K562 (cell line): ENCODE measurements around the gene PLA2G2E. TPM values are rescaled to one million over a fixed set of nuclear protein-coding genes. Genes with fewer than 3 reads are reported as not detected.

Experiments
- ATAC-seq: fragments of 200-7000 bp; cut with Tn5 transposase; 3 replicates; pipeline ENCODE4 v1.9.1; 2020; ENCODE audit warnings: moderate library complexity
- BruUV-seq: library from RNA; stranded (reverse); fragments of 400-500 nt; replicated peaks from 2 replicates; lab custom pipeline; 2021; lab: Mats Ljungman, UMichigan
- CTCF ChIA-PET: fragments of 300-600 bp; formaldehyde crosslinking; extraction: SDS; loops from one replicate; lab custom pipeline; 2021; ENCODE audit warnings: low intra/inter-chr PET ratio; lab: Yijun Ruan, JAX
- POLR2A ChIA-PET: fragments of 300-600, 350-650 bp; sonication (Branson Sonifier 250); formaldehyde crosslinking; extraction: SDS; loops from one replicate; lab custom pipeline; 2021; ENCODE audit warnings: antibody characterized with exemption, inconsistent platforms; lab: Yijun Ruan, JAX
- DNase-seq, 4 experiments: peaks; one replicate each; pipeline versions ENCODE4 v3.0.0 to v3.0.0-alpha.2; 2011 to 2018; ENCODE audit warnings: low spot score in 3 of 4, mixed read lengths in 3 of 4; ENCODE audit errors: extremely low read depth in 1 of 4
- FAIRE-seq: peaks from 2 replicates; lab custom pipeline; 2011; peaks lifted over from hg19 to GRCh38; lab: Jason Lieb, UNC
- H2AFZ ChIP-seq: 2 replicates; pipeline ENCODE4 v1.6.0; 2011; ENCODE audit warnings: low read depth, low read length, control low read depth, inconsistent platforms
- H3K27ac ChIP-seq: fragments of 200-600 bp; 3 replicates; pipeline ENCODE4 v1.8.0; 2011; ENCODE audit warnings: low read depth, mild to moderate bottlenecking, control low read depth, inconsistent platforms, low read length, moderate library complexity, mixed read lengths; ENCODE audit errors: extremely low read depth
- H3K27me3 ChIP-seq, 2 experiments: fragments of 300-600 bp in 1 of 2; 2 replicates in 1 of 2; 3 replicates in 1 of 2; pipeline versions ENCODE4 v1.6.0 to v1.8.0; 2011; ENCODE audit warnings: inconsistent platforms in 2 of 2, low read length in 2 of 2, mild to moderate bottlenecking in 1 of 2, mixed read lengths in 1 of 2, moderate library complexity in 1 of 2; ENCODE audit not compliant: control insufficient read depth in 2 of 2, insufficient read depth in 2 of 2
- H3K36me3 ChIP-seq: fragments of 300-600 bp; 3 replicates; pipeline ENCODE4 v1.8.0; 2011; ENCODE audit warnings: mild to moderate bottlenecking, low read length, inconsistent platforms; ENCODE audit not compliant: control insufficient read depth, insufficient read depth
- H3K4me1 ChIP-seq, 2 experiments: fragments of 200-600 bp in 1 of 2; replicated peaks in 1 of 2; 2 replicates in 1 of 2; 3 replicates in 1 of 2; pipeline versions ENCODE4 v1.5.1 to v1.8.0; 2011; ENCODE audit warnings: inconsistent platforms in 2 of 2, low read length in 2 of 2, mild to moderate bottlenecking in 1 of 2, mixed read lengths in 1 of 2, moderate library complexity in 1 of 2; ENCODE audit not compliant: control insufficient read depth in 2 of 2, insufficient read depth in 2 of 2
- H3K4me2 ChIP-seq: 2 replicates; pipeline ENCODE4 v1.6.1; 2011; ENCODE audit warnings: low read length, control low read depth, inconsistent platforms, mixed read lengths; ENCODE audit not compliant: insufficient read depth
- H3K4me3 ChIP-seq: fragments of 200-600 bp; sonication (generic), shearing (Covaris generic); 2 replicates; pipeline ENCODE4 v1.5.1; 2016; ENCODE audit warnings: control low read depth, inconsistent platforms
- H3K79me2 ChIP-seq: fragments of 200-600 bp; 3 replicates; pipeline ENCODE4 v1.8.0; 2011; ENCODE audit warnings: low read length, inconsistent platforms; ENCODE audit not compliant: control insufficient read depth, insufficient read depth
- H3K9ac ChIP-seq, 2 experiments: 2 replicates each; pipeline versions ENCODE4 v1.6.0 to v1.6.1; 2011; ENCODE audit warnings: low read depth in 2 of 2, low read length in 2 of 2, control low read depth in 1 of 2, inconsistent platforms in 1 of 2, mild to moderate bottlenecking in 1 of 2, mixed read lengths in 1 of 2; ENCODE audit not compliant: insufficient read depth in 1 of 2
- H3K9me1 ChIP-seq: one replicate; pipeline ENCODE4 v1.6.0; 2011; ENCODE audit warnings: inconsistent platforms, mild to moderate bottlenecking, low read length, moderate library complexity; ENCODE audit not compliant: control insufficient read depth, insufficient read depth
- H3K9me3 ChIP-seq: replicated peaks from 2 replicates; pipeline ENCODE4 v1.5.1; 2011; ENCODE audit warnings: low read depth, low read length, inconsistent platforms; ENCODE audit not compliant: control insufficient read depth, insufficient read depth
- H4K20me1 ChIP-seq: replicated peaks from 2 replicates; pipeline ENCODE4 v1.6.1; 2011; ENCODE audit warnings: low read length, inconsistent platforms, mixed read lengths; ENCODE audit not compliant: control insufficient read depth, insufficient read depth
- FOXJ2 ChIP-seq: fragments of 200-800 bp; sonication (Bioruptor generic); IDR thresholded peaks from 2 replicates; pipeline ENCODE4 v1.6.1; 2016; ENCODE audit warnings: missing genetic modification characterization, missing compliant biosample characterization
- KHSRP ChIP-seq: fragments of 450-650 bp; IDR thresholded peaks from 2 replicates; pipeline ENCODE4 v1.6.1; 2017
- MCM2 ChIP-seq: fragments of 450-650 bp; IDR thresholded peaks from 2 replicates; pipeline ENCODE4 v1.6.1; 2017; ENCODE audit warnings: low read depth, mild to moderate bottlenecking
- RBM17 ChIP-seq: fragments of 200-400 bp; formaldehyde crosslinking; IDR thresholded peaks from 2 replicates; pipeline ENCODE4 v1.6.1; 2017; ENCODE audit warnings: low read depth, mild to moderate bottlenecking, low read length, borderline replicate concordance
- REST ChIP-seq, 2 experiments: fragments of 450-650 bp; formaldehyde crosslinking in 1 of 2; IDR thresholded peaks; 2 replicates each; pipeline versions ENCODE4 v1.4.0 to v1.6.1; 2014 to 2020; ENCODE audit warnings: mild to moderate bottlenecking in 2 of 2, borderline replicate concordance in 1 of 2, low read depth in 1 of 2
- SRF ChIP-seq, 2 experiments: fragments of 250-450, 450-650 bp in 1 of 2; sonication (Bioruptor Pico) in 1 of 2; sonication (generic) in 1 of 2; formaldehyde crosslinking; IDR thresholded peaks; 2 replicates each; pipeline versions ENCODE4 v1.5.0 to v1.5.1; 2020 to 2022; ENCODE audit warnings: mild to moderate bottlenecking in 1 of 2, missing genetic modification reagents in 1 of 2
- TEAD2 ChIP-seq: fragments of 450-650 bp; IDR thresholded peaks from 2 replicates; pipeline ENCODE4 v1.6.1; 2016; ENCODE audit warnings: missing genetic modification characterization, control low read depth, missing compliant biosample characterization
- ZBTB5 ChIP-seq: fragments of 450-650 bp; IDR thresholded peaks from 2 replicates; pipeline ENCODE4 v1.6.1; 2017; ENCODE audit warnings: antibody characterized with exemption
- ZNF253 ChIP-seq: fragments of 250-450 bp; sonication (Bioruptor Pico); conservative IDR thresholded peaks from 2 replicates; pipeline ENCODE4 v1.6.1; 2021; ENCODE audit warnings: mild to moderate bottlenecking
- ZNF695 ChIP-seq: fragments of 450-650 bp; formaldehyde crosslinking; IDR thresholded peaks from 2 replicates; pipeline ENCODE4 v1.4.0; 2020; ENCODE audit warnings: mild to moderate bottlenecking, moderate library complexity
- ZNF766 ChIP-seq: fragments of 200-800 bp; sonication (Bioruptor generic); conservative IDR thresholded peaks from 2 replicates; pipeline ENCODE4 v1.6.1; 2016; ENCODE audit warnings: missing genetic modification characterization, missing compliant biosample characterization
- ZSCAN32 ChIP-seq: fragments of 450-650 bp; formaldehyde crosslinking; IDR thresholded peaks from 2 replicates; pipeline ENCODE4 v1.4.0; 2020; ENCODE audit warnings: mild to moderate bottlenecking, moderate library complexity
- WGBS: fragments of 100-300 bp; shearing (Covaris generic); methylation state at CpG from one replicate; pipeline ENCODE4 v1.1.6; 2016; ENCODE audit warnings: low coverage, mixed read lengths; ENCODE audit not compliant: insufficient coverage; ENCODE audit errors: missing lambda C conversion rate; 5-methylcytosine and 5-hydroxymethylcytosine counted together
- in situ Hi-C: fragments of 300-500 bp; cut with MboI; formaldehyde crosslinking; loops from 4 replicates; pipeline ENCODE4 v1.15.0; 2018; ENCODE audit warnings: inconsistent platforms, mixed read lengths
- intact Hi-C: fragments of 100-400 bp; cut with micrococcal nuclease; formaldehyde crosslinking; loops from 2 replicates; pipeline ENCODE4 v1.14.2; 2022
- polyA plus RNA-seq, 8 experiments: library from polyadenylated mRNA; depleted of rRNA in 4 of 8; stranded (reverse) in 5 of 8; unstranded in 3 of 8; fragments of >200 nt; fragmentation: Nextera tagmentation in 2 of 8; fragmentation: Illumina TruSeq in 1 of 8; extraction: Ambion mirVana in 2 of 8; extraction: Trizol in 1 of 8; gene quantifications; 2 replicates each; pipeline versions ENCODE4 v1.2.1 to v1.2.3, GENCODE V29; 2011 to 2014; ENCODE audit warnings: inconsistent platforms in 1 of 8, missing spikeins in 1 of 8
- total RNA-seq, 7 experiments: library from RNA; depleted of rRNA in 6 of 7; stranded (reverse); fragments of >200 nt in 6 of 7; fragmentation: Illumina TruSeq in 2 of 7; extraction: Trizol in 2 of 7; gene quantifications; 2 replicates each; pipeline versions ENCODE4 v1.2.1 to v1.2.3, GENCODE V29; 2011 to 2021; ENCODE audit warnings: low replicate concordance in 1 of 7

PLA2G2E gene
- total and polyA plus RNA-seq, 9 of the 15 experiments (the other 6 are each of a cell fraction or from before 2014, with no cell fraction given), result not detected

GRCh38 chr1:19920132-19920710 lies 3.2 kb downstream of the PLA2G2E start:
- in situ Hi-C loops, result loop anchor here (25.0 kb wide), 1 partner anchor 1292 kb away; no protein-coding TSS in a partner anchor
- ChIA-PET CTCF (interaction anchor here (0.6 to 0.7 kb wide), 2 partner anchors 76 to 574 kb away, joined by 3 to 5 read pairs; no protein-coding TSS in a partner anchor), POLR2A (interaction anchor here (0.6 to 1.6 kb wide), 5 partner anchors 10 to 525 kb away, joined by 3 to 7 read pairs (median 3); no protein-coding TSS in a partner anchor)
- Histone ChIP-seq H4K20me1 (no peaks in the 10 kb centered on the region), H3K79me2 (no peaks in the 10 kb centered on the region), H3K36me3 (no peaks in the 10 kb centered on the region), H3K27me3 (peaks cover 23 to 52% of the 10 kb centered on the region in 2 experiments; a peak in 4 of 5 replicates), H3K27ac (no peak overlapping the region), H3K9ac (peak overlapping the region in 1 of 2 experiments; percentile 4; a peak in 1 of 4 replicates), H3K9me1 (no peaks in the 10 kb centered on the region), H3K4me1 (peaks cover 0 to 8% of the 10 kb centered on the region in 2 experiments; a peak in 2 of 5 replicates), H3K9me3 (no peaks in the 10 kb centered on the region), H3K4me2 (no peak overlapping the region), H3K4me3 (no peak overlapping the region), H2AFZ (no peak overlapping the region)
- BruUV-seq, result no TSS peak
- intact Hi-C loops, result no loop called here
- FAIRE-seq (no peak), ATAC-seq (no peak; the same call in 2 of the 3 replicates), DNase-seq (no peak)
- 17% methylated on average over 19 of the region's 19 CpGs for whole genome bisulfite sequencing
- TF ChIP-seq ZBTB5, result no peak
- TF ChIP-seq ZNF695 (CRISPR knock-in tag), result no peak
- TF ChIP-seq MCM2, result no peak
- no peak for TF ChIP-seq FOXJ2
- no peak for TF ChIP-seq KHSRP
- TF ChIP-seq RBM17, result no peak
- no peak for TF ChIP-seq ZNF253 (CRISPR knock-in tag)
- TF ChIP-seq ZNF766 (CRISPR knock-in tag), result no peak
- no peak for TF ChIP-seq ZSCAN32 (CRISPR knock-in tag)
- no peak for TF ChIP-seq SRF (CRISPR knock-in tag; IDR thresholded peaks at IDR 0.05)
- no peak for TF ChIP-seq REST (IDR thresholded peaks at IDR 0.05; ENCODE audit: borderline replicate concordance)
- no peak for TF ChIP-seq REST (CRISPR knock-in tag; IDR thresholded peaks at IDR 0.05; ENCODE audit: low read depth)
- TF ChIP-seq TEAD2 (tag), result no peak
